HepG2 (cell line): Measurements from ENCODE around the gene ALPL. TPM values are rescaled to one million over a fixed set of nuclear protein-coding genes. Genes with fewer than 3 reads are reported as not detected.

ENCODE experiments used
- ATAC-seq: fragments of 200-7000 bp; cut with Tn5 transposase; 3 replicates; pipeline ENCODE4 v1.9.1; 2020; ENCODE audit warnings: mild to moderate bottlenecking, moderate library complexity
- BruUV-seq: library from RNA; stranded (reverse); fragments of 400-500 nt; replicated peaks from 2 replicates; lab custom pipeline; 2021; lab: Mats Ljungman, UMichigan
- CTCF ChIA-PET: fragments of 300-600 bp; formaldehyde crosslinking; extraction: SDS; loops from one replicate; lab custom pipeline; 2021; ENCODE audit warnings: low total read pairs, inconsistent platforms, low intra/inter-chr PET ratio; lab: Yijun Ruan, JAX
- POLR2A ChIA-PET: fragments of 350-600 bp; sonication (Branson Sonifier 250); formaldehyde crosslinking; loops from one replicate; lab custom pipeline; 2020; ENCODE audit warnings: antibody characterized with exemption, inconsistent platforms; lab: Yijun Ruan, JAX
- DNase-seq: peaks from one replicate; pipeline ENCODE4 v3.0.0-alpha.2; 2015; ENCODE audit warnings: low spot score
- FAIRE-seq: peaks from 3 replicates; lab custom pipeline; 2011; peaks lifted over from hg19 to GRCh38; lab: Jason Lieb, UNC
- H2AFZ ChIP-seq: one replicate; pipeline ENCODE4 v1.6.1; 2011; ENCODE audit warnings: low read length, inconsistent platforms
- H3K27ac ChIP-seq: fragments of 300-600 bp; 3 replicates; pipeline ENCODE4 v1.8.0; 2011; ENCODE audit warnings: mixed run types, mild to moderate bottlenecking, mixed read lengths, low read length, inconsistent platforms; ENCODE audit not compliant: insufficient read depth; ENCODE audit errors: extremely low read length
- H3K27me3 ChIP-seq, 2 experiments: fragments of 200-600 bp in 1 of 2; 2 replicates in 1 of 2; 3 replicates in 1 of 2; pipeline versions ENCODE4 v1.6.0 to v1.8.0; 2011; ENCODE audit warnings: low read length in 2 of 2, mild to moderate bottlenecking in 2 of 2, moderate library complexity in 2 of 2, inconsistent platforms in 1 of 2; ENCODE audit not compliant: insufficient read depth in 2 of 2, control insufficient read depth in 1 of 2
- H3K36me3 ChIP-seq, 2 experiments: fragments of 200-600 bp in 1 of 2; replicated peaks in 1 of 2; 2 replicates in 1 of 2; 3 replicates in 1 of 2; pipeline versions ENCODE4 v1.5.1 to v1.8.0; 2011; ENCODE audit warnings: low read length in 2 of 2, inconsistent platforms in 1 of 2; ENCODE audit not compliant: insufficient read depth in 2 of 2, control insufficient read depth in 1 of 2
- H3K4me1 ChIP-seq: 2 replicates; pipeline ENCODE4 v1.5.1; 2012; ENCODE audit warnings: low read length, inconsistent platforms; ENCODE audit not compliant: insufficient read depth
- H3K4me2 ChIP-seq: 2 replicates; pipeline ENCODE4 v1.6.0; 2011; ENCODE audit warnings: low read depth, low read length, inconsistent platforms
- H3K4me3 ChIP-seq, 3 experiments: fragments of 200-600 bp in 1 of 3; sonication (generic), shearing (Covaris generic) in 1 of 3; replicated peaks in 1 of 3; 2 replicates each; pipeline ENCODE4 v1.5.1; 2011 to 2016; ENCODE audit warnings: low read length in 3 of 3, inconsistent platforms in 2 of 3, low read depth in 2 of 3, mild to moderate bottlenecking in 2 of 3, control low read depth in 1 of 3, mixed read lengths in 1 of 3; ENCODE audit not compliant: insufficient read depth in 1 of 3
- H3K79me2 ChIP-seq: one replicate; pipeline ENCODE4 v1.6.1; 2011; ENCODE audit warnings: low read length, inconsistent platforms; ENCODE audit not compliant: insufficient read depth
- H3K9ac ChIP-seq: 2 replicates; pipeline ENCODE4 v1.6.0; 2011; ENCODE audit warnings: mild to moderate bottlenecking, low read depth, low read length, inconsistent platforms; ENCODE audit not compliant: insufficient read depth
- H3K9me3 ChIP-seq: 2 replicates; pipeline ENCODE4 v1.5.1; 2012; ENCODE audit warnings: mild to moderate bottlenecking, low read length
- H4K20me1 ChIP-seq: 2 replicates; pipeline ENCODE4 v1.6.0; 2011; ENCODE audit warnings: inconsistent platforms, mild to moderate bottlenecking, low read length, moderate library complexity; ENCODE audit not compliant: insufficient read depth
- CEBPG ChIP-seq: IDR thresholded peaks from 2 replicates; pipeline ENCODE4 v1.6.1; 2016
- GLI4 ChIP-seq: sonication (generic); formaldehyde crosslinking; IDR thresholded peaks from 2 replicates; pipeline ENCODE4 v1.5.1; 2020; ENCODE audit warnings: missing genetic modification reagents, mild to moderate bottlenecking, moderate library complexity, borderline replicate concordance
- ISL2 ChIP-seq: sonication (generic); formaldehyde crosslinking; IDR thresholded peaks from 2 replicates; pipeline ENCODE4 v1.5.0; 2020; ENCODE audit warnings: missing genetic modification reagents
- MYC ChIP-seq: sonication (generic); formaldehyde crosslinking; IDR thresholded peaks from 2 replicates; pipeline ENCODE4 v1.9.0; 2021; ENCODE audit warnings: missing genetic modification reagents, borderline replicate concordance
- NFE2L2 ChIP-seq: fragments of 150-350 bp; IDR thresholded peaks from 2 replicates; pipeline ENCODE4 v1.6.1; 2014; ENCODE audit warnings: low read length
- SMC3 ChIP-seq: IDR thresholded peaks from 2 replicates; pipeline ENCODE4 v1.6.1; 2011; ENCODE audit warnings: low read length, improper control_type of control experiment
- SP2 ChIP-seq: sonication (generic); formaldehyde crosslinking; IDR thresholded peaks from 2 replicates; pipeline ENCODE4 v1.5.1; 2020; ENCODE audit warnings: mild to moderate bottlenecking, missing genetic modification reagents
- THYN1 ChIP-seq: sonication (generic); formaldehyde crosslinking; IDR thresholded peaks from 2 replicates; pipeline ENCODE4 v1.8.1; 2023; ENCODE audit warnings: low read depth, mild to moderate bottlenecking, moderate library complexity, missing genetic modification reagents, borderline replicate concordance
- ZFP36L1 ChIP-seq: sonication (generic); formaldehyde crosslinking; IDR thresholded peaks from 2 replicates; pipeline ENCODE4 v1.8.0; 2022; ENCODE audit warnings: mild to moderate bottlenecking, missing genetic modification reagents, moderate library complexity
- ZNF589 ChIP-seq: sonication (generic); formaldehyde crosslinking; conservative IDR thresholded peaks from 2 replicates; pipeline ENCODE4 v1.8.0; 2022; ENCODE audit warnings: mild to moderate bottlenecking, moderate library complexity, missing genetic modification reagents
- ZNF776 ChIP-seq: sonication (generic); formaldehyde crosslinking; IDR thresholded peaks from 2 replicates; pipeline ENCODE4 v1.4.0; 2020; ENCODE audit warnings: mild to moderate bottlenecking, missing genetic modification reagents
- WGBS: methylation state at CpG from one replicate; pipeline ENCODE4 v1.1.6; 2017; ENCODE audit warnings: low lambda C conversion rate; 5-methylcytosine and 5-hydroxymethylcytosine counted together
- in situ Hi-C: cut with HindIII; loops from 2 replicates; pipeline ENCODE4 v1.10.0; 2017; ENCODE audit warnings: low pct_unique_long_range_greater_than_20kb; ENCODE audit not compliant: extremely low pct_ligation_motif_present
- intact Hi-C: fragments of 100-400 bp; cut with micrococcal nuclease; formaldehyde crosslinking; loops from one replicate; pipeline ENCODE4 v1.10.0; 2022; ENCODE audit not compliant: unreplicated experiment
- polyA plus RNA-seq, 8 experiments: library from polyadenylated mRNA; depleted of rRNA in 3 of 8; stranded (reverse) in 7 of 8; unstranded in 1 of 8; fragments of >200 nt; fragmentation: Illumina TruSeq in 4 of 8; extraction: Trizol in 4 of 8; gene quantifications; 2 replicates each; pipeline versions ENCODE4 v1.2.1 to v1.2.3, GENCODE V29; 2011 to 2016; ENCODE audit warnings: low read depth in 4 of 8, missing spikeins in 1 of 8, mixed read lengths in 1 of 8; ENCODE audit not compliant: insufficient read depth in 1 of 8
- total RNA-seq, 5 experiments: library from RNA; depleted of rRNA; stranded (reverse); fragments of >200 nt; fragmentation: Illumina TruSeq; extraction: Trizol; gene quantifications; 2 replicates each; pipeline ENCODE4 v1.2.3, GENCODE V29; 2016; ENCODE audit warnings: low read depth in 1 of 5
- TF ChIP-seq, protein P1 (sequence below): sonication (generic); formaldehyde crosslinking; IDR thresholded peaks from 2 replicates; pipeline ENCODE4 v1.8.1; 2023; ENCODE audit warnings: missing genetic modification reagents, inconsistent platforms, borderline replicate concordance
- TF ChIP-seq, protein P2 (sequence below): sonication (generic); formaldehyde crosslinking; IDR thresholded peaks from 2 replicates; pipeline ENCODE4 v1.4.0; 2020; ENCODE audit warnings: missing genetic modification reagents, mild to moderate bottlenecking, borderline replicate concordance
- TF ChIP-seq, protein P3 (sequence below): sonication (generic); formaldehyde crosslinking; conservative IDR thresholded peaks from 2 replicates; pipeline ENCODE4 v1.8.0; 2022; ENCODE audit warnings: low read depth, missing genetic modification reagents

ALPL gene
- total and polyA plus RNA-seq, 2 of the 13 experiments (the other 11 are each of a cell fraction or from before 2014, with no cell fraction given) = 0.12 TPM; not detected in 1

DNA sequence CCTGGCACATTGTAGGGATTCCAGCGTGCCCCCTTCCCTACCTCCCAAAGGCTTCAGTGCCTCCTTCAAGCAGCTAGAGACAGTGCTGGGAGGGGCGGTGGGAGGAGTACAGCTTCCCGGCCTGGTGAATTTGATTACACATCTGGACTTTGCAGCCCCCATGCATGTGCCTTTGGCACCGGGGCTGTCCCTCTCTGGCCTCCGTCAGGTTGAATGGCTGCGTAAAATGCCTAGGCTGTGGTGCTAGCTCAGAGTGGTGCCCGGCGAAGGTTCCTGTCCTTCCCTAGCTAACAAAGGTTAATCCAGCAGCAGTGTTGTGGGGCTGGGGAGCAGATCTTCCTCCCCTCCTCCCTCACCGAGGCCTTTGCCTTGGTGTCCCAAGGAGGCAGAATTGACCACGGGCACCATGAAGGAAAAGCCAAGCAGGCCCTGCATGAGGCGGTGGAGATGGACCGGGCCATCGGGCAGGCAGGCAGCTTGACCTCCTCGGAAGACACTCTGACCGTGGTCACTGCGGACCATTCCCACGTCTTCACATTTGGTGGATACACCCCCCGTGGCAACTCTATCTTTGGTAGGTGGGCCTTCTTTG is 66.2 kb downstream of the ALPL start:
- peaks cover 14% of the 10 kb centered on the region for H3K4me1 ChIP-seq
- intact Hi-C loops = no loop called here
- H3K27ac ChIP-seq = no peak overlapping the region
- DNase-seq = no peak
- ChIA-PET CTCF (interaction anchor here (1.9 kb wide), 1 partner anchor 207 kb away, joined by 7 read pairs; no protein-coding TSS in a partner anchor), POLR2A (no interaction called here)
- no peaks in the 10 kb centered on the region for H3K9me3 ChIP-seq
- ATAC-seq = no peak
- H3K27me3 ChIP-seq = peaks cover 2 to 22% of the 10 kb centered on the region in 2 experiments; a peak in 3 of 5 replicates
- in situ Hi-C loops = loop anchor here (10.0 kb wide), 1 partner anchor 201 kb away; no protein-coding TSS in a partner anchor
- H3K79me2 ChIP-seq = no peaks in the 10 kb centered on the region
- H3K4me3 ChIP-seq = no peak overlapping the region
- WGBS = 0% methylated on average over 1 of the region's 18 CpGs
- FAIRE-seq = no peak
- H4K20me1 ChIP-seq = no peaks in the 10 kb centered on the region
- H2AFZ ChIP-seq = no peak overlapping the region
- H3K4me2 ChIP-seq = no peak overlapping the region
- TF ChIP-seq ZNF776 (no peak), SP2 (no peak), MYC (CRISPR knock-in tag) (no peak), NFE2L2 (no peak)
- H3K36me3 ChIP-seq = no peaks in the 10 kb centered on the region
- no TSS peak for BruUV-seq
- H3K9ac ChIP-seq = no peak overlapping the region

DNA sequence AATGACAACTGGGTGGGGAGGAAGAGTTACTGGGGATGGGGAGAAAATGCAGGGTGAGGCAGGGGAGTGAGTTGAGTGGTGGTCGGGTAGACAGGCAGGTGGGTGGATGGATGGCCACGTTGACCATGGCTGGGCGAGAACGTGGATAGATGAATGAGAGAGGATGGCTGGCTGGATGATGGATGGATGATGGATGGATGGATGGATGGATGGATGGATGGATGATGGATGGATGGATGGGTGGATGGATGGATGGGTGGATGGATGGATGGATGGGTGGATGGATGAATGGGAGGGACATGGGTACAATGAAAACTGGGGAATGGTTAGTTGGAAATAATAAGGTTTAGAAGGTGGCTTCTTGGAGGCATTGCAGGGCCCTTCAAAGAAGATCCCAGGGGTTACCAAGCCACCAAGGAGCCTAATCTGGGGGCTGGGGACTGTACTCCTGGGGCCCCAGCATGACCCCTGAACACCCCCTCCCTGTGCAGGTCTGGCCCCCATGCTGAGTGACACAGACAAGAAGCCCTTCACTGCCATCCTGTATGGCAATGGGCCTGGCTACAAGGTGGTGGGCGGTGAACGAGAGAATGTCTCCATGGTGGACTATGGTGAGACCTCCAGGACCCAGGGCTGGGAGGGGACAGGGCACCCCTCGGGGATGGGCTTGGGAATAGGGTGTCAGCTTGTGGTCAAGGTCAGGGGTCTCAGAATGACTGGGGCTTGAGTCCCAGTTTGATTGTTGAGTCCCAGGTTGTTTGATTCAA is 67.0 kb downstream of the ALPL start:
- H3K4me2 ChIP-seq = no peak overlapping the region
- no peak overlapping the region for H2AFZ ChIP-seq
- ATAC-seq = no peak
- ChIA-PET CTCF (no interaction called here), POLR2A (no interaction called here)
- no peak overlapping the region for H3K4me3 ChIP-seq
- no TSS peak for BruUV-seq
- H3K27ac ChIP-seq = no peak overlapping the region
- peaks cover 2 to 22% of the 10 kb centered on the region in 2 experiments; a peak in 3 of 5 replicates for H3K27me3 ChIP-seq
- no peak overlapping the region for H3K9ac ChIP-seq
- intact Hi-C loops (no loop called here), in situ Hi-C loops (loop anchor here (10.0 kb wide), 1 partner anchor 201 kb away; no protein-coding TSS in a partner anchor)
- H3K9me3 ChIP-seq = no peaks in the 10 kb centered on the region
- no peak for DNase-seq
- no peaks in the 10 kb centered on the region for H3K36me3 ChIP-seq
- 17% methylated on average over 5 of the region's 7 CpGs for whole genome bisulfite sequencing
- H3K4me1 ChIP-seq = peaks cover 13% of the 10 kb centered on the region; the same call in 1 of the 2 replicates
- H4K20me1 ChIP-seq = no peaks in the 10 kb centered on the region
- H3K79me2 ChIP-seq = no peaks in the 10 kb centered on the region
- FAIRE-seq = no peak
- TF ChIP-seq, protein P1, sequence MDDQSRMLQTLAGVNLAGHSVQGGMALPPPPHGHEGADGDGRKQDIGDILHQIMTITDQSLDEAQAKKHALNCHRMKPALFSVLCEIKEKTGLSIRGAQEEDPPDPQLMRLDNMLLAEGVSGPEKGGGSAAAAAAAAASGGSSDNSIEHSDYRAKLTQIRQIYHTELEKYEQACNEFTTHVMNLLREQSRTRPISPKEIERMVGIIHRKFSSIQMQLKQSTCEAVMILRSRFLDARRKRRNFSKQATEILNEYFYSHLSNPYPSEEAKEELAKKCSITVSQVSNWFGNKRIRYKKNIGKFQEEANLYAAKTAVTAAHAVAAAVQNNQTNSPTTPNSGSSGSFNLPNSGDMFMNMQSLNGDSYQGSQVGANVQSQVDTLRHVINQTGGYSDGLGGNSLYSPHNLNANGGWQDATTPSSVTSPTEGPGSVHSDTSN (CRISPR knock-in tag) = no peak
- TF ChIP-seq, protein P2, sequence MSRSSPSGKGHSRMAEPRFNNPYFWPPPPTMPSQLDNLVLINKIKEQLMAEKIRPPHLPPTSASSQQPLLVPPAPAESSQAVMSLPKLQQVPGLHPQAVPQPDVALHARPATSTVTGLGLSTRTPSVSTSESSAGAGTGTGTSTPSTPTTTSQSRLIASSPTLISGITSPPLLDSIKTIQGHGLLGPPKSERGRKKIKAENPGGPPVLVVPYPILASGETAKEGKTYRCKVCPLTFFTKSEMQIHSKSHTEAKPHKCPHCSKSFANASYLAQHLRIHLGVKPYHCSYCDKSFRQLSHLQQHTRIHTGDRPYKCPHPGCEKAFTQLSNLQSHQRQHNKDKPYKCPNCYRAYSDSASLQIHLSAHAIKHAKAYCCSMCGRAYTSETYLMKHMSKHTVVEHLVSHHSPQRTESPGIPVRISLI (CRISPR knock-in tag) = no peak
- TF ChIP-seq CEBPG (CRISPR knock-in tag) = no peak
- TF ChIP-seq ZNF589 (CRISPR knock-in tag) = no peak
- no peak for TF ChIP-seq SMC3
- TF ChIP-seq, protein P3, sequence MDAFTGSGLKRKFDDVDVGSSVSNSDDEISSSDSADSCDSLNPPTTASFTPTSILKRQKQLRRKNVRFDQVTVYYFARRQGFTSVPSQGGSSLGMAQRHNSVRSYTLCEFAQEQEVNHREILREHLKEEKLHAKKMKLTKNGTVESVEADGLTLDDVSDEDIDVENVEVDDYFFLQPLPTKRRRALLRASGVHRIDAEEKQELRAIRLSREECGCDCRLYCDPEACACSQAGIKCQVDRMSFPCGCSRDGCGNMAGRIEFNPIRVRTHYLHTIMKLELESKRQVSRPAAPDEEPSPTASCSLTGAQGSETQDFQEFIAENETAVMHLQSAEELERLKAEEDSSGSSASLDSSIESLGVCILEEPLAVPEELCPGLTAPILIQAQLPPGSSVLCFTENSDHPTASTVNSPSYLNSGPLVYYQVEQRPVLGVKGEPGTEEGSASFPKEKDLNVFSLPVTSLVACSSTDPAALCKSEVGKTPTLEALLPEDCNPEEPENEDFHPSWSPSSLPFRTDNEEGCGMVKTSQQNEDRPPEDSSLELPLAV (CRISPR knock-in tag) = no peak
- no peak for TF ChIP-seq THYN1 (CRISPR knock-in tag)
- TF ChIP-seq ISL2 (CRISPR knock-in tag) = no peak
- TF ChIP-seq ZFP36L1 (CRISPR knock-in tag) = no peak
- no peak for TF ChIP-seq GLI4 (CRISPR knock-in tag)
